ENCODE results near the gene ST6GAL1.

DNA sequence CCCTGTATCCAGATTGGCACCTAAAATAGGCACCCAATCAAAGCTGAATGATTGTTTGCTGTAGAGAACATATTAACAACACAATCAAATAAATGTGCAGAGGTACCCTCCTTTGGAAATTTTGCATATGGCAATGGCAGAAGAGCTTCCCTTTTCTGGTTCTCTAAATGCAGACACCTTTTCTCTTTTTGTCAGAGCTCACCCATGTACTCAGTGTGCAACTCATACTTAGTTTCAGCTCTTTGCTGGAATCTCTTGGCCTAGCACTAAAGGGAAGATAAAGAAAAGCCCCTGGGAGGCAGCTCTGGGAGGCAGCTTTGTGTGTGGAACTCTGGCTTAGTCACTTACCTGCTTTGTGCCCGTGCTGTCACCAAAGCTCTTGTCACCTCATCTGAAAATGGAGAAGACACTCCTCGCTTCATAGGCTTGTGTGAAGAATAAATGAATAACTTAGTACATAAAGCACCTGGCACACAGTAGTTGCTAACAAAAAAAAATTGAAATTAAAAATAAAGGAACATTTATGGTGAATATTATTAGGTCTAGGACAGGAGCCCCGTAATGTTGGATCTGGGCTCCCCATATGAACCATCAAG lies 28.8 kb downstream of the ST6GAL1 start:
- TF ChIP-seq POLR2A (IDR thresholded peaks at IDR 0.05): no peak
- TF ChIP-seq, protein P1, sequence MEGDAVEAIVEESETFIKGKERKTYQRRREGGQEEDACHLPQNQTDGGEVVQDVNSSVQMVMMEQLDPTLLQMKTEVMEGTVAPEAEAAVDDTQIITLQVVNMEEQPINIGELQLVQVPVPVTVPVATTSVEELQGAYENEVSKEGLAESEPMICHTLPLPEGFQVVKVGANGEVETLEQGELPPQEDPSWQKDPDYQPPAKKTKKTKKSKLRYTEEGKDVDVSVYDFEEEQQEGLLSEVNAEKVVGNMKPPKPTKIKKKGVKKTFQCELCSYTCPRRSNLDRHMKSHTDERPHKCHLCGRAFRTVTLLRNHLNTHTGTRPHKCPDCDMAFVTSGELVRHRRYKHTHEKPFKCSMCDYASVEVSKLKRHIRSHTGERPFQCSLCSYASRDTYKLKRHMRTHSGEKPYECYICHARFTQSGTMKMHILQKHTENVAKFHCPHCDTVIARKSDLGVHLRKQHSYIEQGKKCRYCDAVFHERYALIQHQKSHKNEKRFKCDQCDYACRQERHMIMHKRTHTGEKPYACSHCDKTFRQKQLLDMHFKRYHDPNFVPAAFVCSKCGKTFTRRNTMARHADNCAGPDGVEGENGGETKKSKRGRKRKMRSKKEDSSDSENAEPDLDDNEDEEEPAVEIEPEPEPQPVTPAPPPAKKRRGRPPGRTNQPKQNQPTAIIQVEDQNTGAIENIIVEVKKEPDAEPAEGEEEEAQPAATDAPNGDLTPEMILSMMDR (IDR thresholded peaks at IDR 0.05): no peak
- no peak for TF ChIP-seq EP300 (IDR thresholded peaks at IDR 0.05)
- TF ChIP-seq POLR2AphosphoS5 (IDR thresholded peaks at IDR 0.05): no peak

All from upper lobe of left lung (tissue), 4 donors.